DLD1 (cell line): Measurements from ENCODE around the gene STARD13.

Experiments used
- in situ Hi-C: cut with HindIII; loops from 2 replicates; pipeline ENCODE4 v1.10.0; 2017; ENCODE audit warnings: low sequenced_read_pairs

Gene STARD13

GRCh38 chr13:33285420-33286124, at the start of gene STARD13:
Gene STARD13, minus strand, starts transcription at chr13:33285755. Its CDS starts 117 bp downstream, at chr13:33285638.
- in situ Hi-C loops = no loop called here

GRCh38 chr13:33334831-33335230, 49.3 kb upstream of the STARD13 start:
- in situ Hi-C loops = no loop called here

GRCh38 chr13:33331962-33332361, 46.4 kb upstream of the STARD13 start:
- in situ Hi-C loops = no loop called here

- in situ Hi-C loops = no loop called here
Observed at GRCh38 chr13:33330483-33330882, 44.9 kb upstream of the STARD13 start.

- in situ Hi-C loops = no loop called here
Observed at GRCh38 chr13:33328701-33329100, 43.1 kb upstream of the STARD13 start.

GRCh38 chr13:33326723-33327122, 41.2 kb upstream of the STARD13 start:
- in situ Hi-C loops = no loop called here

- in situ Hi-C loops = no loop called here
Observed at GRCh38 chr13:33326246-33326645, 40.7 kb upstream of the STARD13 start.

- in situ Hi-C loops = no loop called here
Observed at GRCh38 chr13:33323801-33324510, 38.4 kb upstream of the STARD13 start.

GRCh38 chr13:33322965-33323668, 37.6 kb upstream of the STARD13 start:
- in situ Hi-C loops = no loop called here

GRCh38 chr13:33322543-33322809, 36.9 kb upstream of the STARD13 start:
- in situ Hi-C loops = no loop called here

GRCh38 chr13:33321686-33322542, 36.4 kb upstream of the STARD13 start:
- in situ Hi-C loops = no loop called here

- in situ Hi-C loops = no loop called here
Observed at GRCh38 chr13:33319859-33320258, 34.3 kb upstream of the STARD13 start.

- in situ Hi-C loops = no loop called here
Observed at GRCh38 chr13:33318744-33319143, 33.2 kb upstream of the STARD13 start.

- in situ Hi-C loops = no loop called here
Observed at GRCh38 chr13:33318037-33318436, 32.5 kb upstream of the STARD13 start.

- in situ Hi-C loops = no loop called here
Observed at GRCh38 chr13:33316890-33317289, 31.3 kb upstream of the STARD13 start.

GRCh38 chr13:33313504-33313903, 27.9 kb upstream of the STARD13 start:
- in situ Hi-C loops = no loop called here

- in situ Hi-C loops = no loop called here
Observed at GRCh38 chr13:33312861-33313212, 27.3 kb upstream of the STARD13 start.

GRCh38 chr13:33312150-33312860, 26.8 kb upstream of the STARD13 start:
- in situ Hi-C loops = no loop called here

GRCh38 chr13:33311040-33311439, 25.5 kb upstream of the STARD13 start:
- in situ Hi-C loops = no loop called here

- in situ Hi-C loops = no loop called here
Observed at GRCh38 chr13:33310245-33311038, 24.9 kb upstream of the STARD13 start.
